ENCODE measurements around the gene MROH2A. TPM values are rescaled to one million over a fixed set of nuclear protein-coding genes. Genes with fewer than 3 reads are reported as not detected.

Gene MROH2A
- total RNA-seq, 1 experiment from 2014 or later, result not detected

GRCh38 chr2:233799716-233800115 is 21.6 kb downstream of the MROH2A start:
- Histone ChIP-seq H3K4me2 (ENCODE audit: low read length) (no peak overlapping the region), H3K9me2 (ENCODE audit: insufficient read depth) (no peaks in the 10 kb centered on the region), H3K36me3 (ENCODE audit: control insufficient read depth in 1 of 2, insufficient read depth in 2 of 2, low read length in 2 of 2) (no peaks in the 10 kb centered on the region), H3K27ac (ENCODE audit: low read depth, low read length) (no peak overlapping the region), H3K9ac (ENCODE audit: low read length) (no peak overlapping the region), H4K20me1 (ENCODE audit: insufficient read depth) (no peaks in the 10 kb centered on the region), H3K79me2 (ENCODE audit: insufficient read depth, low read length) (no peaks in the 10 kb centered on the region), H3K4me3 (replicated peaks in 1 of 2; ENCODE audit: low read depth in 1 of 2, low read length in 2 of 2) (no peak overlapping the region), H3K4me1 (ENCODE audit: control insufficient read depth in 1 of 2, insufficient read depth in 2 of 2, low read length in 2 of 2) (peaks cover 5 to 9% of the 10 kb centered on the region in 2 experiments; a peak in 3 of 4 replicates), H2AFZ (ENCODE audit: low read depth, low read length, poor library complexity, severe bottlenecking) (no peak overlapping the region), H3K27me3 (ENCODE audit: insufficient read depth, low read length) (no peaks in the 10 kb centered on the region), H3K9me3 (ENCODE audit: control insufficient read depth in 1 of 2, insufficient read depth in 1 of 2, low read depth in 1 of 2, low read length in 2 of 2) (no peaks in the 10 kb centered on the region)
- ChIA-PET POLR2A (no interaction called here), CTCF (no interaction called here), RAD21 (ENCODE audit: low non-redundant PET in 1 of 2, low total read pairs in 2 of 2, uncharacterized antibody in 2 of 2, unreplicated experiment in 2 of 2) (no interaction called here)
- no peak for TF ChIP-seq POLR2AphosphoS5 (IDR thresholded peaks at IDR 0.05; ENCODE audit: low read depth, low read length)
- no peak for TF ChIP-seq ATF3 (IDR thresholded peaks at IDR 0.05)
- TF ChIP-seq ZFX (IDR thresholded peaks at IDR 0.05), result no peak
- TF ChIP-seq CTCF (IDR thresholded peaks at IDR 0.05 in 2 of 3, conservative IDR thresholded peaks at IDR 0.05 in 1 of 3; ENCODE audit: borderline replicate concordance in 1 of 3, insufficient read depth in 1 of 3, low read depth in 2 of 3, low read length in 2 of 3), result no peak
- no peak for TF ChIP-seq FOSL1 (IDR thresholded peaks at IDR 0.05; ENCODE audit: low read depth)
- ATAC-seq (no peak), DNase-seq (ENCODE audit: low read depth, low spot score) (no peak)
- no TSS peak for BruUV-seq (replicated peaks)
- intact Hi-C loops (cut with micrococcal nuclease), result no loop called here

GRCh38 chr2:233800208-233800607 is 22.1 kb downstream of the MROH2A start:
- H3K9me3 ChIP-seq (ENCODE audit: control insufficient read depth in 1 of 2, insufficient read depth in 1 of 2, low read depth in 1 of 2, low read length in 2 of 2), result no peaks in the 10 kb centered on the region
- intact Hi-C loops (cut with micrococcal nuclease), result no loop called here
- H4K20me1 ChIP-seq (ENCODE audit: insufficient read depth), result no peaks in the 10 kb centered on the region
- TF ChIP-seq MAX (IDR thresholded peaks at IDR 0.05) (no peak), ZFX (IDR thresholded peaks at IDR 0.05) (no peak), ATF3 (IDR thresholded peaks at IDR 0.05) (no peak), POLR2A (IDR thresholded peaks at IDR 0.05; ENCODE audit: borderline replicate concordance, extremely low read depth, insufficient read depth, insufficient read length) (no peak), FOSL1 (IDR thresholded peaks at IDR 0.05; ENCODE audit: low read depth) (no peak), SIN3A (IDR thresholded peaks at IDR 0.05; ENCODE audit: low read depth) (no peak), ZNF274 (IDR thresholded peaks at IDR 0.05; ENCODE audit: low read depth, low read length) (no peak)
- no peak overlapping the region for H3K27ac ChIP-seq (ENCODE audit: low read depth, low read length)
- H3K4me1 ChIP-seq (ENCODE audit: control insufficient read depth in 1 of 2, insufficient read depth in 2 of 2, low read length in 2 of 2), result peaks cover 5 to 9% of the 10 kb centered on the region in 2 experiments; a peak in 3 of 4 replicates
- H3K9me2 ChIP-seq (ENCODE audit: insufficient read depth), result no peaks in the 10 kb centered on the region
- H3K79me2 ChIP-seq (ENCODE audit: insufficient read depth, low read length), result no peaks in the 10 kb centered on the region
- H2AFZ ChIP-seq (ENCODE audit: low read depth, low read length, poor library complexity, severe bottlenecking), result no peak overlapping the region
- no peak overlapping the region for H3K4me3 ChIP-seq (replicated peaks in 1 of 2; ENCODE audit: low read depth in 1 of 2, low read length in 2 of 2)
- H3K27me3 ChIP-seq (ENCODE audit: insufficient read depth, low read length), result no peaks in the 10 kb centered on the region
- ATAC-seq (no peak), DNase-seq (ENCODE audit: low read depth, low spot score) (no peak)
- ChIA-PET POLR2A (no interaction called here), CTCF (no interaction called here), RAD21 (ENCODE audit: low non-redundant PET in 1 of 2, low total read pairs in 2 of 2, uncharacterized antibody in 2 of 2, unreplicated experiment in 2 of 2) (no interaction called here)
- H3K4me2 ChIP-seq (ENCODE audit: low read length), result no peak overlapping the region
- H3K9ac ChIP-seq (ENCODE audit: low read length), result no peak overlapping the region
- no TSS peak for BruUV-seq (replicated peaks)
- H3K36me3 ChIP-seq (ENCODE audit: control insufficient read depth in 1 of 2, insufficient read depth in 2 of 2, low read length in 2 of 2), result no peaks in the 10 kb centered on the region

Measured in HCT116 (cell line).